ENCODE results near the gene USP6NL. TPM values are rescaled to one million over a fixed set of nuclear protein-coding genes. Genes with fewer than 3 reads are reported as not detected.

Gene USP6NL
- total and polyA plus RNA-seq, 9 of the 15 experiments (the other 6 are each of a cell fraction or from before 2014, with no cell fraction given), result 3.2 to 26.6 (median 19.8) TPM

GRCh38 chr10:11448190-11448544 lies 163.3 kb downstream of the USP6NL start:
- Histone ChIP-seq H3K9me3 (replicated peaks; ENCODE audit: control insufficient read depth, insufficient read depth, low read depth, low read length) (no peaks in the 10 kb centered on the region), H4K20me1 (replicated peaks; ENCODE audit: control insufficient read depth, insufficient read depth, low read length) (no peaks in the 10 kb centered on the region), H3K9ac (ENCODE audit: insufficient read depth in 1 of 2, low read depth in 2 of 2, low read length in 2 of 2) (no peak overlapping the region), H3K79me2 (ENCODE audit: control insufficient read depth, insufficient read depth, low read length) (no peaks in the 10 kb centered on the region), H3K27ac (ENCODE audit: extremely low read depth, low read depth, low read length) (no peak overlapping the region), H3K36me3 (ENCODE audit: control insufficient read depth, insufficient read depth, low read length) (no peaks in the 10 kb centered on the region), H3K27me3 (ENCODE audit: control insufficient read depth in 2 of 2, insufficient read depth in 2 of 2, low read length in 2 of 2) (no peaks in the 10 kb centered on the region), H3K4me3 (no peak overlapping the region), H3K4me2 (ENCODE audit: insufficient read depth, low read length) (no peak overlapping the region), H3K9me1 (ENCODE audit: control insufficient read depth, insufficient read depth, low read length) (no peaks in the 10 kb centered on the region), H3K4me1 (replicated peaks in 1 of 2; ENCODE audit: control insufficient read depth in 2 of 2, insufficient read depth in 2 of 2, low read length in 2 of 2) (peaks cover 32 to 36% of the 10 kb centered on the region in 2 experiments), H2AFZ (ENCODE audit: low read depth, low read length) (no peak overlapping the region)
- intact Hi-C loops (cut with micrococcal nuclease) (no loop called here), in situ Hi-C loops (cut with MboI) (no loop called here)
- TF ChIP-seq ZNF3 (CRISPR knock-in tag; IDR thresholded peaks at IDR 0.05) (no peak), TOE1 (IDR thresholded peaks at IDR 0.05; ENCODE audit: borderline replicate concordance) (no peak), TOE1 (CRISPR knock-in tag; IDR thresholded peaks at IDR 0.05; ENCODE audit: borderline replicate concordance, low read depth) (no peak), LARP7 (IDR thresholded peaks at IDR 0.05) (no peak), ZNF445 (CRISPR knock-in tag; IDR thresholded peaks at IDR 0.05; ENCODE audit: low read depth) (no peak), ZBTB12 (CRISPR knock-in tag; IDR thresholded peaks at IDR 0.05) (no peak), HDAC8 (tag; IDR thresholded peaks at IDR 0.05) (no peak), ZNF280A (IDR thresholded peaks at IDR 0.05; ENCODE audit: low read depth, partially characterized antibody) (no peak), FIP1L1 (IDR thresholded peaks at IDR 0.05; ENCODE audit: low read depth, low read length, poor library complexity, severe bottlenecking) (no peak), TAF15 (IDR thresholded peaks at IDR 0.05; ENCODE audit: low read depth, low read length) (no peak), CHAMP1 (IDR thresholded peaks at IDR 0.05) (no peak), CREB3L1 (IDR thresholded peaks at IDR 0.05; ENCODE audit: borderline replicate concordance, low read depth) (no peak), SMARCA5 (IDR thresholded peaks at IDR 0.05) (no peak), FOXA3 (CRISPR knock-in tag; conservative IDR thresholded peaks at IDR 0.05 in 1 of 2, IDR thresholded peaks at IDR 0.05 in 1 of 2) (no peak), CBX3 (IDR thresholded peaks at IDR 0.05; ENCODE audit: borderline replicate concordance in 1 of 2, low read length in 2 of 2) (no peak)
- FAIRE-seq, result no peak
- ATAC-seq, result peak; percentile 19; the same call in 2 of the 3 replicates
- WGBS (ENCODE audit: insufficient coverage, low coverage, missing lambda C conversion rate), result 24% methylated on average over 7 of the region's 8 CpGs
- CTCF ChIA-PET (ENCODE audit: low intra/inter-chr PET ratio), result no interaction called here
- no peak for DNase-seq (ENCODE audit: extremely low read depth in 1 of 4, low spot score in 3 of 4)
- no TSS peak for BruUV-seq (replicated peaks)
- POLR2A ChIA-PET, result interaction anchor here (0.8 to 1.3 kb wide), 5 partner anchors 9 to 156 kb away, joined by 3 to 4 read pairs (median 3); no protein-coding TSS in a partner anchor
